GM12873 (cell line): Measurements from ENCODE around the gene FBLN2.

Experiments used
- CTCF ChIP-seq: IDR thresholded peaks from 2 replicates; pipeline ENCODE4 v1.5.1; 2012; ENCODE audit warnings: low read depth, mild to moderate bottlenecking, moderate library complexity, low read length, control low read depth; ENCODE audit not compliant: insufficient read depth; ENCODE audit errors: missing control alignments

FBLN2 gene

GRCh38 chr3:13505147-13506130, 43.5 kb upstream of the FBLN2 start:
- no peak for TF ChIP-seq CTCF

GRCh38 chr3:13506239-13506638, 42.7 kb upstream of the FBLN2 start:
- no peak for TF ChIP-seq CTCF

GRCh38 chr3:13506680-13507079, 42.2 kb upstream of the FBLN2 start:
- no peak for TF ChIP-seq CTCF

- TF ChIP-seq CTCF, result no peak
Observed at GRCh38 chr3:13507247-13507569, 41.7 kb upstream of the FBLN2 start.

- no peak for TF ChIP-seq CTCF
Observed at GRCh38 chr3:13507570-13508339, 41.2 kb upstream of the FBLN2 start.

- TF ChIP-seq CTCF, result no peak
Observed at GRCh38 chr3:13508496-13508895, 40.4 kb upstream of the FBLN2 start.
